ENCODE measurements around the gene CCL26.

Gene CCL26

GRCh38 chr7:75735581-75736350, 36.2 kb downstream of the CCL26 start:
- no peaks in the 10 kb centered on the region for H3K36me3 ChIP-seq (ENCODE audit: control insufficient read depth, low read length)

GRCh38 chr7:75734586-75735458, 37.2 kb downstream of the CCL26 start:
- Histone ChIP-seq H3F3A (ENCODE audit: control insufficient read depth, insufficient read depth) (peaks cover 2% of the 10 kb centered on the region), H3K4me1 (ENCODE audit: control insufficient read depth, low read length) (peaks cover 38% of the 10 kb centered on the region), H3K36me3 (ENCODE audit: control insufficient read depth, low read length) (no peaks in the 10 kb centered on the region), H3K79me2 (ENCODE audit: control insufficient read depth, low read length) (no peaks in the 10 kb centered on the region), H3K4me2 (ENCODE audit: low read length) (no peak overlapping the region), H3K27me3 (ENCODE audit: control insufficient read depth, low read length) (peaks cover 8% of the 10 kb centered on the region), H3K9me2 (replicated peaks; ENCODE audit: control insufficient read depth, low read length) (no peaks in the 10 kb centered on the region), H3K27ac (ENCODE audit: low read depth, low read length) (no peak overlapping the region), H3K4me3 (ENCODE audit: low read length) (no peak overlapping the region), H3K9me3 (ENCODE audit: control insufficient read depth, insufficient read depth, low read length) (no peaks in the 10 kb centered on the region), H4K20me1 (ENCODE audit: control insufficient read depth, insufficient read depth, low read depth, low read length) (no peaks in the 10 kb centered on the region)
- TF ChIP-seq EZH2phosphoT487 (IDR thresholded peaks at IDR 0.05; ENCODE audit: borderline replicate concordance, low read length) (no peak), CTCF (IDR thresholded peaks at IDR 0.05; ENCODE audit: low read depth, low read length, poor library complexity, severe bottlenecking) (no peak)

More at GRCh38 chr7:75735581-75736350, 36.2 kb downstream of the CCL26 start:
- H3K27me3 ChIP-seq (ENCODE audit: control insufficient read depth, low read length): peaks cover 8% of the 10 kb centered on the region
- H4K20me1 ChIP-seq (ENCODE audit: control insufficient read depth, insufficient read depth, low read depth, low read length): no peaks in the 10 kb centered on the region
- H3K27ac ChIP-seq (ENCODE audit: low read depth, low read length): no peak overlapping the region
- no peak overlapping the region for H3K4me2 ChIP-seq (ENCODE audit: low read length)
- TF ChIP-seq EZH2phosphoT487 (IDR thresholded peaks at IDR 0.05; ENCODE audit: borderline replicate concordance, low read length) (no peak), CTCF (IDR thresholded peaks at IDR 0.05; ENCODE audit: low read depth, low read length, poor library complexity, severe bottlenecking) (no peak)
- peaks cover 12% of the 10 kb centered on the region for H3F3A ChIP-seq (ENCODE audit: control insufficient read depth, insufficient read depth)
- no peaks in the 10 kb centered on the region for H3K9me3 ChIP-seq (ENCODE audit: control insufficient read depth, insufficient read depth, low read length)
- H3K4me3 ChIP-seq (ENCODE audit: low read length): no peak overlapping the region
- no peaks in the 10 kb centered on the region for H3K79me2 ChIP-seq (ENCODE audit: control insufficient read depth, low read length)
- H3K9me2 ChIP-seq (replicated peaks; ENCODE audit: control insufficient read depth, low read length): no peaks in the 10 kb centered on the region
- peaks cover 46% of the 10 kb centered on the region for H3K4me1 ChIP-seq (ENCODE audit: control insufficient read depth, low read length)

GRCh38 chr7:75732764-75733630, 39.0 kb downstream of the CCL26 start:
- no peak for TF ChIP-seq CTCF (IDR thresholded peaks at IDR 0.05; ENCODE audit: low read depth, low read length, poor library complexity, severe bottlenecking)
- no peak for TF ChIP-seq EZH2phosphoT487 (IDR thresholded peaks at IDR 0.05; ENCODE audit: borderline replicate concordance, low read length)
- Histone ChIP-seq H3K36me3 (ENCODE audit: control insufficient read depth, low read length) (no peaks in the 10 kb centered on the region), H4K20me1 (ENCODE audit: control insufficient read depth, insufficient read depth, low read depth, low read length) (no peaks in the 10 kb centered on the region), H3F3A (ENCODE audit: control insufficient read depth, insufficient read depth) (no peaks in the 10 kb centered on the region), H3K4me3 (ENCODE audit: low read length) (no peak overlapping the region), H3K4me1 (ENCODE audit: control insufficient read depth, low read length) (peaks cover 33% of the 10 kb centered on the region), H3K9me2 (replicated peaks; ENCODE audit: control insufficient read depth, low read length) (no peaks in the 10 kb centered on the region), H3K9me3 (ENCODE audit: control insufficient read depth, insufficient read depth, low read length) (no peaks in the 10 kb centered on the region), H3K27ac (ENCODE audit: low read depth, low read length) (no peak overlapping the region), H3K79me2 (ENCODE audit: control insufficient read depth, low read length) (no peaks in the 10 kb centered on the region), H3K27me3 (ENCODE audit: control insufficient read depth, low read length) (peaks cover 5% of the 10 kb centered on the region), H3K4me2 (ENCODE audit: low read length) (peak overlapping the region; percentile 32)
